WTC11 (cell line): ENCODE measurements around the gene MMP24OS. TPM values are rescaled to one million over a fixed set of nuclear protein-coding genes. Genes with fewer than 3 reads are reported as not detected.

Experiments used
- ATAC-seq: fragments of 200-7000 bp; cut with Tn5 transposase; 2 replicates; pipeline ENCODE4 v1.10.0; 2021; ENCODE audit warnings: mild to moderate bottlenecking, moderate library complexity
- CTCF ChIA-PET: fragments of 300-600 bp; sonication (Branson Sonifier 250); formaldehyde crosslinking; loops from one replicate; lab custom pipeline; 2021; ENCODE audit warnings: antibody characterized with exemption; lab: Charles Lee
- POLR2A ChIA-PET: fragments of 350-600 bp; sonication (Branson Sonifier 250); formaldehyde crosslinking; loops from one replicate; lab custom pipeline; 2021; ENCODE audit warnings: antibody characterized with exemption; lab: Charles Lee
- DNase-seq: peaks from one replicate; pipeline ENCODE4 v3.0.0; 2021; ENCODE audit warnings: low spot score
- H3K27ac Mint-ChIP-seq: 2 replicates; pipeline ENCODE4 v1.8.0; 2021; ENCODE audit warnings: mixed read lengths
- H3K27me3 Mint-ChIP-seq: 2 replicates; pipeline ENCODE4 v1.8.0; 2021; ENCODE audit warnings: low read depth, mild to moderate bottlenecking, moderate library complexity, mixed read lengths
- H3K36me3 Mint-ChIP-seq: 2 replicates; pipeline ENCODE4 v1.8.0; 2021; ENCODE audit warnings: mixed read lengths
- H3K4me1 Mint-ChIP-seq: 2 replicates; pipeline ENCODE4 v1.8.0; 2022; ENCODE audit warnings: mixed read lengths
- H3K4me3 Mint-ChIP-seq: 2 replicates; pipeline ENCODE4 v1.8.0; 2021; ENCODE audit warnings: mild to moderate bottlenecking, moderate library complexity, mixed read lengths
- H3K9me3 Mint-ChIP-seq: 2 replicates; pipeline ENCODE4 v1.8.0; 2021; ENCODE audit warnings: mixed read lengths
- CDX4 ChIP-seq: fragments of 250-450 bp; sonication (Bioruptor Pico); IDR thresholded peaks from 2 replicates; pipeline ENCODE4 v1.9.0; 2021; ENCODE audit warnings: moderate library complexity, mild to moderate bottlenecking, inconsistent platforms, borderline replicate concordance
- CREM ChIP-seq: sonication (generic); formaldehyde crosslinking; IDR thresholded peaks from 2 replicates; pipeline ENCODE4 v1.8.1; 2022; ENCODE audit warnings: mild to moderate bottlenecking, missing genetic modification reagents, moderate library complexity
- E2F4 ChIP-seq: sonication (generic); formaldehyde crosslinking; IDR thresholded peaks from 2 replicates; pipeline ENCODE4 v1.8.1; 2022; ENCODE audit warnings: low read depth, mild to moderate bottlenecking, moderate library complexity, missing genetic modification reagents, borderline replicate concordance
- ESRRA ChIP-seq: sonication (generic); formaldehyde crosslinking; IDR thresholded peaks from 2 replicates; pipeline ENCODE4 v1.8.1; 2022; ENCODE audit warnings: mild to moderate bottlenecking, missing genetic modification reagents, borderline replicate concordance
- FOXK1 ChIP-seq: sonication (generic); formaldehyde crosslinking; IDR thresholded peaks from 2 replicates; pipeline ENCODE4 v1.8.0; 2022; ENCODE audit warnings: mild to moderate bottlenecking, moderate library complexity, missing genetic modification reagents
- FOXP1 ChIP-seq: sonication (generic); formaldehyde crosslinking; IDR thresholded peaks from 2 replicates; pipeline ENCODE4 v1.8.0; 2022; ENCODE audit warnings: missing genetic modification reagents, mild to moderate bottlenecking, moderate library complexity, borderline replicate concordance
- MYBL2 ChIP-seq: sonication (generic); formaldehyde crosslinking; IDR thresholded peaks from 2 replicates; pipeline ENCODE4 v1.8.1; 2023; ENCODE audit warnings: mild to moderate bottlenecking, moderate library complexity, missing genetic modification reagents
- NR3C1 ChIP-seq: sonication (generic); formaldehyde crosslinking; conservative IDR thresholded peaks from 2 replicates; pipeline ENCODE4 v1.8.1; 2023; ENCODE audit warnings: low read depth, mild to moderate bottlenecking, missing genetic modification reagents
- PRDM15 ChIP-seq: sonication (generic); formaldehyde crosslinking; IDR thresholded peaks from 2 replicates; pipeline ENCODE4 v1.8.0; 2022; ENCODE audit warnings: missing genetic modification reagents
- TEAD1 ChIP-seq: sonication (generic); formaldehyde crosslinking; IDR thresholded peaks from 2 replicates; pipeline ENCODE4 v1.8.0; 2022; ENCODE audit warnings: mild to moderate bottlenecking, missing genetic modification reagents
- ZNF121 ChIP-seq: sonication (generic); formaldehyde crosslinking; IDR thresholded peaks from 2 replicates; pipeline ENCODE4 v1.8.0; 2023; ENCODE audit warnings: missing genetic modification reagents
- ZNF219 ChIP-seq: sonication (generic); formaldehyde crosslinking; IDR thresholded peaks from 2 replicates; pipeline ENCODE4 v1.8.0; 2023; ENCODE audit warnings: missing genetic modification reagents, mild to moderate bottlenecking, borderline replicate concordance
- total RNA-seq: library from RNA; stranded (reverse); gene quantifications from 3 replicates; pipeline ENCODE4 v1.2.3, GENCODE V29; 2021
- TF ChIP-seq, protein P1 (sequence below): sonication (generic); formaldehyde crosslinking; IDR thresholded peaks from 2 replicates; pipeline ENCODE4 v1.8.0; 2023; ENCODE audit warnings: missing genetic modification reagents, mild to moderate bottlenecking, borderline replicate concordance
- TF ChIP-seq, protein P2 (sequence below): sonication (generic); formaldehyde crosslinking; IDR thresholded peaks from 2 replicates; pipeline ENCODE4 v1.8.1; 2023; ENCODE audit warnings: mild to moderate bottlenecking, missing genetic modification reagents
- TF ChIP-seq, protein P3 (sequence below): sonication (generic); formaldehyde crosslinking; IDR thresholded peaks from 2 replicates; pipeline ENCODE4 v1.8.0; 2022; ENCODE audit warnings: mild to moderate bottlenecking, missing genetic modification reagents
- TF ChIP-seq, protein P4 (sequence below): sonication (generic); formaldehyde crosslinking; IDR thresholded peaks from 2 replicates; pipeline ENCODE4 v1.8.1; 2022; ENCODE audit warnings: missing genetic modification reagents, borderline replicate concordance
- TF ChIP-seq, protein P5 (sequence below): sonication (generic); formaldehyde crosslinking; IDR thresholded peaks from 2 replicates; pipeline ENCODE4 v1.8.0; 2022; ENCODE audit warnings: mild to moderate bottlenecking, missing genetic modification reagents

Gene MMP24OS
- total RNA-seq, 1 experiment from 2014 or later = 50.6 TPM

DNA sequence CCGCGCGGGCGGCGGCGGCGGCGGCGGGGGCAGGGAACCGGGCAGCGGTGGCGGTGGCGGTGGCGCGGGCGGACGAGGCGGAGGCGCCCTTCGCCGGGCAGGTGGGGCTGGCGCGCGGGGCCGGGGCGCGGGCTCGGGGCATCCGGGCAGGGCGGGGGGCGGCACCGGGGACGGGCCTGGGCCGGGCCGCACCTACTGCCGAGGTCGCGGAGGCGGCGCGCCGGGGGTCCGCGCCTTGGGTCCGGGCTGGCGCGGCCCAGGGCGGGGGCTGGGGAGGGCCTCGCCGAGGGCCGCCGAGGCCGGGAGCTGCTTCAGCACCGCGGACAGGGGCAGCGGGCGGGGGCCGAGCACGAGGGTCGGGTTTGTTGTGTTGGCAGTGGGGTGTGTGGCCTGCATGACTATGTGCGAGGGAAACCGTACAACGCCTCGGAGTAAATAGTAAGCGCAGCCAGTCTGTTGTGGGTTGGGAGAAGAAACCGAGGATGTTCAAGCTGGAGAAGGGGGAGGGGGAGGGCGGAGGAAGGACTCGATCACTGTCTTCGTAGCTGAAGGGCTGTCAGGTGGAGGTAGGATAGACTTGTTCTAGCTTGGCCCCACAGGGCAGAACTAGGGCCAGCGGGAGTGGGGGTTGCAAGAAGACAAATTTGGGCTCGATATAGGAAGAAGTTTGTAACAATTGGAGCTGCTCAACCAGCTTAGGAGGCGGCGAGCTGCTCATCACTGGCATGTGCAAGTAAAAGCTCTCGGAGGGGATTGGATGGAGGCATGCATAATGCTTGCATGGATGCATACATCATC lies 50.8 kb downstream of the MMP24OS start:
- ChIA-PET CTCF (interaction anchor here (0.8 to 2.2 kb wide), 8 partner anchors 37 to 208 kb away, joined by 3 to 9 read pairs (median 6); partner anchors contain the start of gene EDEM2), POLR2A (interaction anchor here (0.6 to 3.0 kb wide), 7 partner anchors 9 to 110 kb away, joined by 3 to 15 read pairs (median 4); no protein-coding TSS in a partner anchor)
- Mint-ChIP-seq H3K9me3 (peaks cover 5% of the 10 kb centered on the region), H3K27me3 (peaks cover 28% of the 10 kb centered on the region), H3K4me1 (peaks cover 15% of the 10 kb centered on the region), H3K27ac (no peak overlapping the region), H3K36me3 (no peaks in the 10 kb centered on the region), H3K4me3 (peak overlapping the region; percentile 71)
- DNase-seq = peak; percentile 79
- peak; percentile 76 for ATAC-seq
- peak; percentile 43; the same call in 1 of the 2 replicates for TF ChIP-seq E2F4 (CRISPR knock-in tag)
- peak; percentile 63; the same call in 1 of the 2 replicates for TF ChIP-seq CREM (CRISPR knock-in tag)
- TF ChIP-seq, protein P1, sequence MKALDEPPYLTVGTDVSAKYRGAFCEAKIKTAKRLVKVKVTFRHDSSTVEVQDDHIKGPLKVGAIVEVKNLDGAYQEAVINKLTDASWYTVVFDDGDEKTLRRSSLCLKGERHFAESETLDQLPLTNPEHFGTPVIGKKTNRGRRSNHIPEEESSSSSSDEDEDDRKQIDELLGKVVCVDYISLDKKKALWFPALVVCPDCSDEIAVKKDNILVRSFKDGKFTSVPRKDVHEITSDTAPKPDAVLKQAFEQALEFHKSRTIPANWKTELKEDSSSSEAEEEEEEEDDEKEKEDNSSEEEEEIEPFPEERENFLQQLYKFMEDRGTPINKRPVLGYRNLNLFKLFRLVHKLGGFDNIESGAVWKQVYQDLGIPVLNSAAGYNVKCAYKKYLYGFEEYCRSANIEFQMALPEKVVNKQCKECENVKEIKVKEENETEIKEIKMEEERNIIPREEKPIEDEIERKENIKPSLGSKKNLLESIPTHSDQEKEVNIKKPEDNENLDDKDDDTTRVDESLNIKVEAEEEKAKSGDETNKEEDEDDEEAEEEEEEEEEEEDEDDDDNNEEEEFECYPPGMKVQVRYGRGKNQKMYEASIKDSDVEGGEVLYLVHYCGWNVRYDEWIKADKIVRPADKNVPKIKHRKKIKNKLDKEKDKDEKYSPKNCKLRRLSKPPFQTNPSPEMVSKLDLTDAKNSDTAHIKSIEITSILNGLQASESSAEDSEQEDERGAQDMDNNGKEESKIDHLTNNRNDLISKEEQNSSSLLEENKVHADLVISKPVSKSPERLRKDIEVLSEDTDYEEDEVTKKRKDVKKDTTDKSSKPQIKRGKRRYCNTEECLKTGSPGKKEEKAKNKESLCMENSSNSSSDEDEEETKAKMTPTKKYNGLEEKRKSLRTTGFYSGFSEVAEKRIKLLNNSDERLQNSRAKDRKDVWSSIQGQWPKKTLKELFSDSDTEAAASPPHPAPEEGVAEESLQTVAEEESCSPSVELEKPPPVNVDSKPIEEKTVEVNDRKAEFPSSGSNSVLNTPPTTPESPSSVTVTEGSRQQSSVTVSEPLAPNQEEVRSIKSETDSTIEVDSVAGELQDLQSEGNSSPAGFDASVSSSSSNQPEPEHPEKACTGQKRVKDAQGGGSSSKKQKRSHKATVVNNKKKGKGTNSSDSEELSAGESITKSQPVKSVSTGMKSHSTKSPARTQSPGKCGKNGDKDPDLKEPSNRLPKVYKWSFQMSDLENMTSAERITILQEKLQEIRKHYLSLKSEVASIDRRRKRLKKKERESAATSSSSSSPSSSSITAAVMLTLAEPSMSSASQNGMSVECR (CRISPR knock-in tag) = peak; percentile 98
- TF ChIP-seq, protein P2, sequence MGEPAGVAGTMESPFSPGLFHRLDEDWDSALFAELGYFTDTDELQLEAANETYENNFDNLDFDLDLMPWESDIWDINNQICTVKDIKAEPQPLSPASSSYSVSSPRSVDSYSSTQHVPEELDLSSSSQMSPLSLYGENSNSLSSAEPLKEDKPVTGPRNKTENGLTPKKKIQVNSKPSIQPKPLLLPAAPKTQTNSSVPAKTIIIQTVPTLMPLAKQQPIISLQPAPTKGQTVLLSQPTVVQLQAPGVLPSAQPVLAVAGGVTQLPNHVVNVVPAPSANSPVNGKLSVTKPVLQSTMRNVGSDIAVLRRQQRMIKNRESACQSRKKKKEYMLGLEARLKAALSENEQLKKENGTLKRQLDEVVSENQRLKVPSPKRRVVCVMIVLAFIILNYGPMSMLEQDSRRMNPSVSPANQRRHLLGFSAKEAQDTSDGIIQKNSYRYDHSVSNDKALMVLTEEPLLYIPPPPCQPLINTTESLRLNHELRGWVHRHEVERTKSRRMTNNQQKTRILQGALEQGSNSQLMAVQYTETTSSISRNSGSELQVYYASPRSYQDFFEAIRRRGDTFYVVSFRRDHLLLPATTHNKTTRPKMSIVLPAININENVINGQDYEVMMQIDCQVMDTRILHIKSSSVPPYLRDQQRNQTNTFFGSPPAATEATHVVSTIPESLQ (CRISPR knock-in tag) = no peak
- 0 out of 2 replicates have a peak, but pooled peaks have one; percentile 85 for TF ChIP-seq ZNF219 (CRISPR knock-in tag)
- TF ChIP-seq, protein P3, sequence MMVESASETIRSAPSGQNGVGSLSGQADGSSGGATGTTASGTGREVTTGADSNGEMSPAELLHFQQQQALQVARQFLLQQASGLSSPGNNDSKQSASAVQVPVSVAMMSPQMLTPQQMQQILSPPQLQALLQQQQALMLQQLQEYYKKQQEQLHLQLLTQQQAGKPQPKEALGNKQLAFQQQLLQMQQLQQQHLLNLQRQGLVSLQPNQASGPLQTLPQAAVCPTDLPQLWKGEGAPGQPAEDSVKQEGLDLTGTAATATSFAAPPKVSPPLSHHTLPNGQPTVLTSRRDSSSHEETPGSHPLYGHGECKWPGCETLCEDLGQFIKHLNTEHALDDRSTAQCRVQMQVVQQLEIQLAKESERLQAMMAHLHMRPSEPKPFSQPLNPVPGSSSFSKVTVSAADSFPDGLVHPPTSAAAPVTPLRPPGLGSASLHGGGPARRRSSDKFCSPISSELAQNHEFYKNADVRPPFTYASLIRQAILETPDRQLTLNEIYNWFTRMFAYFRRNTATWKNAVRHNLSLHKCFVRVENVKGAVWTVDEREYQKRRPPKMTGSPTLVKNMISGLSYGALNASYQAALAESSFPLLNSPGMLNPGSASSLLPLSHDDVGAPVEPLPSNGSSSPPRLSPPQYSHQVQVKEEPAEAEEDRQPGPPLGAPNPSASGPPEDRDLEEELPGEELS = peak; percentile 97
- no peak for TF ChIP-seq ESRRA
- TF ChIP-seq FOXK1 (CRISPR knock-in tag) = peak; percentile 95
- TF ChIP-seq, protein P4, sequence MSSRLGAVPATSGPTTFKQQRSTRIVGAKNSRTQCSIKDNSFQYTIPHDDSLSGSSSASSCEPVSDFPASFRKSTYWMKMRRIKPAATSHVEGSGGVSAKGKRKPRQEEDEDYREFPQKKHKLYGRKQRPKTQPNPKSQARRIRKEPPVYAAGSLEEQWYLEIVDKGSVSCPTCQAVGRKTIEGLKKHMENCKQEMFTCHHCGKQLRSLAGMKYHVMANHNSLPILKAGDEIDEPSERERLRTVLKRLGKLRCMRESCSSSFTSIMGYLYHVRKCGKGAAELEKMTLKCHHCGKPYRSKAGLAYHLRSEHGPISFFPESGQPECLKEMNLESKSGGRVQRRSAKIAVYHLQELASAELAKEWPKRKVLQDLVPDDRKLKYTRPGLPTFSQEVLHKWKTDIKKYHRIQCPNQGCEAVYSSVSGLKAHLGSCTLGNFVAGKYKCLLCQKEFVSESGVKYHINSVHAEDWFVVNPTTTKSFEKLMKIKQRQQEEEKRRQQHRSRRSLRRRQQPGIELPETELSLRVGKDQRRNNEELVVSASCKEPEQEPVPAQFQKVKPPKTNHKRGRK = peak; percentile 54; the same call in 1 of the 2 replicates
- TF ChIP-seq NR3C1 = no peak
- TF ChIP-seq MYBL2 (CRISPR knock-in tag) = peak; percentile 81
- TF ChIP-seq FOXP1 = peak; percentile 97
- peak; percentile 97 for TF ChIP-seq TEAD1
- no peak for TF ChIP-seq PRDM15
- TF ChIP-seq, protein P5, sequence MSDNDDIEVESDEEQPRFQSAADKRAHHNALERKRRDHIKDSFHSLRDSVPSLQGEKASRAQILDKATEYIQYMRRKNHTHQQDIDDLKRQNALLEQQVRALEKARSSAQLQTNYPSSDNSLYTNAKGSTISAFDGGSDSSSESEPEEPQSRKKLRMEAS (CRISPR knock-in tag) = peak; percentile 88; the same call in 1 of the 2 replicates
- TF ChIP-seq CDX4 = no peak
- no peak for TF ChIP-seq ZNF121 (CRISPR knock-in tag)
